Testis (tissue), 3 donors: Measurements from ENCODE around the gene SLC15A1. TPM values are rescaled to one million over a fixed set of nuclear protein-coding genes. Genes with fewer than 3 reads are reported as not detected.

Experiments
- DNase-seq: peaks from one replicate; pipeline ENCODE4 v3.0.0-alpha.2; 2019
- H3K27ac ChIP-seq, 2 donors: fragments of 200-600 bp; sonication (generic); one replicate each; pipeline ENCODE4 v1.5.1; 2019
- H3K27me3 ChIP-seq: fragments of 200-600 bp; sonication (generic); one replicate; pipeline ENCODE4 v1.5.1; 2019
- H3K36me3 ChIP-seq: fragments of 200-600 bp; sonication (generic); one replicate; pipeline ENCODE4 v1.5.1; 2017; ENCODE audit warnings: low read depth; ENCODE audit errors: missing control alignments
- H3K4me1 ChIP-seq: fragments of 200-600 bp; sonication (generic); one replicate; pipeline ENCODE4 v1.5.1; 2019
- H3K4me3 ChIP-seq, 2 donors: fragments of 200-600 bp; sonication (generic); one replicate each; pipeline ENCODE4 v1.5.1; 2017 to 2019
- H3K9me3 ChIP-seq: fragments of 200-600 bp; sonication (generic); one replicate; pipeline ENCODE4 v1.5.1; 2017
- CTCF ChIP-seq, 3 experiments: fragments of 450-650 bp in 2 of 3; fragments of 200-600 bp in 1 of 3; sonication (generic) in 1 of 3; IDR thresholded peaks; one replicate each; pipeline ENCODE4 v1.5.1; 2016 to 2019; ENCODE audit warnings: antibody characterized with exemption in 3 of 3, mild to moderate bottlenecking in 2 of 3, moderate library complexity in 1 of 3
- POLR2A ChIP-seq: fragments of 450-650 bp; IDR thresholded peaks from one replicate; pipeline ENCODE4 v1.6.1; 2017; ENCODE audit warnings: antibody characterized with exemption, mild to moderate bottlenecking, moderate library complexity
- WGBS, 2 donors: methylation state at CpG; one replicate each; pipeline ENCODE4 v1.1.5; 2018; 5-methylcytosine and 5-hydroxymethylcytosine counted together
- intact Hi-C: fragments of 100-400 bp; cut with DNase I; formaldehyde crosslinking; loops from one replicate; pipeline ENCODE4 v1.15.1; 2023; ENCODE audit warnings: low total_unique reads
- polyA plus RNA-seq: library from polyadenylated mRNA; stranded (reverse); fragments of 350-450 nt; fragmentation: Illumina TruSeq; extraction: RNeasy Lipid Tissue Mini Kit (QIAGEN cat#74804); gene quantifications from one replicate; pipeline ENCODE4 v1.2.3, GENCODE V29; 2014; ENCODE audit warnings: low read depth, low replicate concordance; ENCODE audit not compliant: insufficient read depth
- total RNA-seq, 2 donors: library from RNA; depleted of rRNA; stranded (reverse); fragments of >200 nt; gene quantifications; one replicate each; pipeline ENCODE4 v1.2.3, GENCODE V29; 2016

SLC15A1 gene
- total and polyA plus RNA-seq, 3 donors from 2014 or later = 0.37 to 0.71 (median 0.47) TPM

- 89 to 91% methylated on average over 11 to 12 of the region's 12 CpGs for WGBS, 2 donors
- no peak overlapping the region for H3K4me3 ChIP-seq
- DNase-seq = no peak
- H3K27me3 ChIP-seq = no peaks in the 10 kb centered on the region
- H3K9me3 ChIP-seq = no peaks in the 10 kb centered on the region
- H3K27ac ChIP-seq = no peak overlapping the region
- H3K36me3 ChIP-seq = no peaks in the 10 kb centered on the region
- H3K4me1 ChIP-seq = no peaks in the 10 kb centered on the region
- TF ChIP-seq POLR2A (no peak), CTCF (IDR thresholded peaks at IDR 0.05) (no peak)
- intact Hi-C loops = no loop called here
These were observed 31.5 kb upstream of the SLC15A1 start for GRCh38 chr13:98783856-98784478.

- Histone ChIP-seq H3K4me3 (no peak overlapping the region), H3K27ac (no peak overlapping the region), H3K4me1 (no peaks in the 10 kb centered on the region), H3K36me3 (no peaks in the 10 kb centered on the region), H3K9me3 (no peaks in the 10 kb centered on the region), H3K27me3 (no peaks in the 10 kb centered on the region)
- TF ChIP-seq POLR2A (no peak), CTCF (IDR thresholded peaks at IDR 0.05) (no peak)
- no peak for DNase-seq
- intact Hi-C loops = no loop called here
- WGBS, 2 donors = 53 to 68% methylated on average over 5 of the region's 5 CpGs
These were observed 30.2 kb upstream of the SLC15A1 start for GRCh38 chr13:98782654-98783053.

- Histone ChIP-seq H3K9me3 (no peaks in the 10 kb centered on the region), H3K4me1 (no peaks in the 10 kb centered on the region), H3K36me3 (no peaks in the 10 kb centered on the region), H3K4me3 (no peak overlapping the region), H3K27ac (no peak overlapping the region), H3K27me3 (no peaks in the 10 kb centered on the region)
- no peak for DNase-seq
- intact Hi-C loops = no loop called here
- 83 to 86% methylated on average over 7 of the region's 7 CpGs for WGBS, 2 donors
- TF ChIP-seq POLR2A (no peak), CTCF (IDR thresholded peaks at IDR 0.05) (no peak)
These were observed 29.4 kb upstream of the SLC15A1 start for GRCh38 chr13:98781905-98782304.

- intact Hi-C loops = no loop called here
- no peak overlapping the region for H3K27ac ChIP-seq
- 69 to 93% methylated on average over 9 to 11 of the region's 11 CpGs for WGBS, 2 donors
These were observed 29.0 kb upstream of the SLC15A1 start for GRCh38 chr13:98781470-98781869.

More at GRCh38 chr13:98781470-98781869, 29.0 kb upstream of the SLC15A1 start:
- H3K36me3 ChIP-seq = no peaks in the 10 kb centered on the region
- DNase-seq = no peak
- no peaks in the 10 kb centered on the region for H3K4me1 ChIP-seq
- no peaks in the 10 kb centered on the region for H3K9me3 ChIP-seq
- TF ChIP-seq CTCF (IDR thresholded peaks at IDR 0.05) (no peak), POLR2A (no peak)
- no peak overlapping the region for H3K4me3 ChIP-seq
- H3K27me3 ChIP-seq = no peaks in the 10 kb centered on the region
